ENCODE measurements around the gene TMEM132D.

The TMEM132D gene

DNA sequence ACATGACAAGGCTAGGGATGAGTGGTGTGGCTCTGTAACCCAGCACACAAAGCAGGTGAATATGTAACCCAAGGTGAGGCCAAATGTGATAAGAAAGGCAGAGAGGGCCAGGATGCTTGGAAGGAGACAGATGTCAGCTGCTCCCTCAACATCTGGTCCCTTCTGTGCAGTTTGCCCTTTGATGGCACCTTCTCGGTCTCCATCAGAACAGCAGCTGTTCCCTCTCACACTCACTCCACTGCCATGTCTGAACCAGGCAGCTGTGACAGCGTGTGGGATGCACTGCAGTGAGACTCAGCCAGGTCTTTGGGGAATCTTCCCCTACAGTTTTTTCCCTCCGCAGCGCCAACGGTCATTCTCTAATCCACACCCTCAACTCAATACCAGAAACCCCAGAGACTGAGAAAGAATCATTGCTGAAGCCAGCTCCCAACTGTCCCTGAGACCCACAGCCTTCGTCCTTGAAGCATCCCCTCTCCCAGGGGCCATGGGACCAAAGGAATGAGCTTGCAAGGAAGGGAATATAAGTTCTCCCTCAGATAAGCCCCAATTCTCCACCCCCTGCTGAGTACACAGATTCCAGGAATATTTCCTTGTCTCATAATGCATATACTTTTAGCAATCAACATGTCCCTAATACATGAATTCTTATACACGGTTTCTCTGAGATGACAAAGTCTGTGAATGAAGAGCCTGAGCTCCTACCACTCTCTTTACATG lies 820.5 kb downstream of the TMEM132D start:
- no peak for TF ChIP-seq ZBTB11 (tag by site-specific recombination; conservative IDR thresholded peaks at IDR 0.05; ENCODE audit: low read depth)
- TF ChIP-seq, protein P1, sequence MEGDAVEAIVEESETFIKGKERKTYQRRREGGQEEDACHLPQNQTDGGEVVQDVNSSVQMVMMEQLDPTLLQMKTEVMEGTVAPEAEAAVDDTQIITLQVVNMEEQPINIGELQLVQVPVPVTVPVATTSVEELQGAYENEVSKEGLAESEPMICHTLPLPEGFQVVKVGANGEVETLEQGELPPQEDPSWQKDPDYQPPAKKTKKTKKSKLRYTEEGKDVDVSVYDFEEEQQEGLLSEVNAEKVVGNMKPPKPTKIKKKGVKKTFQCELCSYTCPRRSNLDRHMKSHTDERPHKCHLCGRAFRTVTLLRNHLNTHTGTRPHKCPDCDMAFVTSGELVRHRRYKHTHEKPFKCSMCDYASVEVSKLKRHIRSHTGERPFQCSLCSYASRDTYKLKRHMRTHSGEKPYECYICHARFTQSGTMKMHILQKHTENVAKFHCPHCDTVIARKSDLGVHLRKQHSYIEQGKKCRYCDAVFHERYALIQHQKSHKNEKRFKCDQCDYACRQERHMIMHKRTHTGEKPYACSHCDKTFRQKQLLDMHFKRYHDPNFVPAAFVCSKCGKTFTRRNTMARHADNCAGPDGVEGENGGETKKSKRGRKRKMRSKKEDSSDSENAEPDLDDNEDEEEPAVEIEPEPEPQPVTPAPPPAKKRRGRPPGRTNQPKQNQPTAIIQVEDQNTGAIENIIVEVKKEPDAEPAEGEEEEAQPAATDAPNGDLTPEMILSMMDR (tag by site-specific recombination; IDR thresholded peaks at IDR 0.05) = no peak
- no peaks in the 10 kb centered on the region for H3K9me3 ChIP-seq (ENCODE audit: control insufficient read depth, insufficient read depth, low read depth, low read length)
- POLR2A ChIA-PET = no interaction called here
- CTCF ChIA-PET = no interaction called here
- H3K36me3 ChIP-seq (ENCODE audit: control insufficient read depth in 2 of 2, insufficient read depth in 1 of 2, low read length in 2 of 2) = no peaks in the 10 kb centered on the region
- no peak overlapping the region for H3K27ac ChIP-seq (ENCODE audit: extremely low read depth, low read depth, low read length)
- no peak overlapping the region for H3K4me3 ChIP-seq (ENCODE audit: low read depth, low read length)
- no peaks in the 10 kb centered on the region for H3K4me1 ChIP-seq (ENCODE audit: control insufficient read depth, insufficient read depth, low read length)

DNA sequence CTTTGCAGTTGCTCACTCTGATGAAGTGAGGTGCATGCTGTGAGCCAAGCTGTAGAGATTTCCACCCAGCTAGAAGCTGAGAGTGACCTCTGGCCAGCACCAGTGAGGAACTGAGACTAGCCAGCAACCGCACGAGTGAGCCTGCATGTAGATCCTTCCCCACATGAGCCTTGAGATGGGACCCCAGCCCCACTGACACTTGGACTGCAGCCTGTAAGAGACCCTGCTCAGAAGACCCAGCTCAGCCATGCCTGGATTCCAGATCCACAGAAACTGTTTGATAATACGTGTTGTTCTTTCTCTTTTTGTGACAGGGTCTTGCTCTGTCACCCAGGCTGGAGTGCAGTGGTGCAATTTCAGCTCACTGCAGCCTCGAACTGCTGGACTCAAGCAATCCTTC lies 821.4 kb downstream of the TMEM132D start:
- H3K4me1 ChIP-seq (ENCODE audit: control insufficient read depth, insufficient read depth, low read length) = no peaks in the 10 kb centered on the region
- POLR2A ChIA-PET = no interaction called here

More for the DNA sequence above, 821.4 kb downstream of the TMEM132D start:
- CTCF ChIA-PET = no interaction called here
- Histone ChIP-seq H3K27ac (ENCODE audit: extremely low read depth, low read depth, low read length) (no peak overlapping the region), H3K9me3 (ENCODE audit: control insufficient read depth, insufficient read depth, low read depth, low read length) (no peaks in the 10 kb centered on the region), H3K4me3 (ENCODE audit: low read depth, low read length) (no peak overlapping the region), H3K36me3 (ENCODE audit: control insufficient read depth in 2 of 2, insufficient read depth in 1 of 2, low read length in 2 of 2) (no peaks in the 10 kb centered on the region)
- TF ChIP-seq ZNF341 (tag by site-specific recombination; IDR thresholded peaks at IDR 0.05; ENCODE audit: low read depth) (no peak), ZNF138 (tag by site-specific recombination; IDR thresholded peaks at IDR 0.05; ENCODE audit: borderline replicate concordance) (no peak), INSM2 (tag by site-specific recombination; IDR thresholded peaks at IDR 0.05) (no peak), ZNF280D (tag by site-specific recombination; IDR thresholded peaks at IDR 0.05) (no peak), HOXD13 (CRISPR knock-in tag; IDR thresholded peaks at IDR 0.05; ENCODE audit: borderline replicate concordance) (no peak), HOXA7 (CRISPR knock-in tag; IDR thresholded peaks at IDR 0.05; ENCODE audit: borderline replicate concordance) (no peak), ZNF560 (tag by site-specific recombination; IDR thresholded peaks at IDR 0.05; ENCODE audit: borderline replicate concordance) (no peak), ZNF791 (tag by site-specific recombination; IDR thresholded peaks at IDR 0.05) (no peak), ZNF404 (tag by site-specific recombination; IDR thresholded peaks at IDR 0.05) (no peak), ZBTB7A (tag by site-specific recombination; IDR thresholded peaks at IDR 0.05; ENCODE audit: low read depth) (no peak), ZNF121 (tag by site-specific recombination; IDR thresholded peaks at IDR 0.05) (no peak), ZNF16 (tag by site-specific recombination; IDR thresholded peaks at IDR 0.05; ENCODE audit: low read depth) (no peak), ZNF571 (tag by site-specific recombination; IDR thresholded peaks at IDR 0.05) (no peak), ZBTB21 (tag by site-specific recombination; IDR thresholded peaks at IDR 0.05) (no peak), ZSCAN30 (tag by site-specific recombination; IDR thresholded peaks at IDR 0.05) (no peak), PRDM1 (tag by site-specific recombination; IDR thresholded peaks at IDR 0.05) (no peak), ZNF549 (tag by site-specific recombination; IDR thresholded peaks at IDR 0.05) (no peak)
- TF ChIP-seq, protein P2, sequence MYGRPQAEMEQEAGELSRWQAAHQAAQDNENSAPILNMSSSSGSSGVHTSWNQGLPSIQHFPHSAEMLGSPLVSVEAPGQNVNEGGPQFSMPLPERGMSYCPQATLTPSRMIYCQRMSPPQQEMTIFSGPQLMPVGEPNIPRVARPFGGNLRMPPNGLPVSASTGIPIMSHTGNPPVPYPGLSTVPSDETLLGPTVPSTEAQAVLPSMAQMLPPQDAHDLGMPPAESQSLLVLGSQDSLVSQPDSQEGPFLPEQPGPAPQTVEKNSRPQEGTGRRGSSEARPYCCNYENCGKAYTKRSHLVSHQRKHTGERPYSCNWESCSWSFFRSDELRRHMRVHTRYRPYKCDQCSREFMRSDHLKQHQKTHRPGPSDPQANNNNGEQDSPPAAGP (tag by site-specific recombination; IDR thresholded peaks at IDR 0.05) = no peak

All from HEK293 (cell line).